Caco-2 (cell line): ENCODE results near the gene PSMC4. TPM values are rescaled to one million over a fixed set of nuclear protein-coding genes. Genes with fewer than 3 reads are reported as not detected.

ENCODE experiments used
- BruUV-seq: library from RNA; stranded (reverse); fragments of 400-500 nt; replicated peaks from 2 replicates; lab custom pipeline; 2021; lab: Mats Ljungman, UMichigan
- CTCF ChIA-PET: fragments of 300-600 bp; sonication (Branson Sonifier 250); formaldehyde crosslinking; loops from one replicate; lab custom pipeline; 2022; ENCODE audit warnings: antibody characterized with exemption; lab: Charles Lee
- POLR2A ChIA-PET: fragments of 300-600 bp; sonication (Branson Sonifier 250); formaldehyde crosslinking; loops from one replicate; lab custom pipeline; 2022; ENCODE audit warnings: antibody characterized with exemption; lab: Charles Lee
- DNase-seq, 2 experiments: peaks; one replicate each; pipeline versions ENCODE4 v3.0.0 to v3.0.0-alpha.2; 2020 to 2022
- H3K27me3 ChIP-seq: replicated peaks from 2 replicates; pipeline ENCODE4 v1.6.0; 2011; ENCODE audit warnings: low read length; ENCODE audit not compliant: control insufficient read depth, insufficient read depth
- H3K36me3 ChIP-seq: 2 replicates; pipeline ENCODE4 v1.5.1; 2011; ENCODE audit warnings: low read length; ENCODE audit not compliant: control insufficient read depth, insufficient read depth
- H3K4me1 ChIP-seq: fragments of 250-450 bp; sonication (Bioruptor Pico); 2 replicates; pipeline ENCODE4 v1.5.1; 2020; ENCODE audit warnings: mild to moderate bottlenecking
- H3K4me3 ChIP-seq: 2 replicates; pipeline ENCODE4 v1.5.1; 2011; ENCODE audit warnings: low read depth, mild to moderate bottlenecking, control low read depth, low read length
- H3K9me3 ChIP-seq: fragments of 250-450 bp; sonication (Bioruptor Pico); 2 replicates; pipeline ENCODE4 v1.5.1; 2020; ENCODE audit warnings: mild to moderate bottlenecking, moderate library complexity
- H3K27ac Mint-ChIP-seq: one replicate; pipeline ENCODE4 v1.8.0; 2022; ENCODE audit warnings: mixed read lengths; ENCODE audit not compliant: unreplicated experiment
- H3K27me3 Mint-ChIP-seq: one replicate; pipeline ENCODE4 v1.8.0; 2022; ENCODE audit warnings: mixed read lengths; ENCODE audit not compliant: insufficient read depth, unreplicated experiment
- H3K36me3 Mint-ChIP-seq: one replicate; pipeline ENCODE4 v1.8.0; 2022; ENCODE audit warnings: mild to moderate bottlenecking, mixed read lengths; ENCODE audit not compliant: insufficient read depth, unreplicated experiment
- H3K4me1 Mint-ChIP-seq: one replicate; pipeline ENCODE4 v1.8.0; 2022; ENCODE audit warnings: low read depth, mixed read lengths; ENCODE audit not compliant: unreplicated experiment
- H3K4me3 Mint-ChIP-seq: one replicate; pipeline ENCODE4 v1.8.0; 2022; ENCODE audit warnings: mild to moderate bottlenecking, moderate library complexity, mixed read lengths; ENCODE audit not compliant: unreplicated experiment
- H3K9me3 Mint-ChIP-seq: one replicate; pipeline ENCODE4 v1.8.0; 2022; ENCODE audit warnings: mixed read lengths; ENCODE audit not compliant: unreplicated experiment
- intact Hi-C: fragments of 100-400 bp; cut with micrococcal nuclease; formaldehyde crosslinking; loops from one replicate; pipeline ENCODE4 v1.10.0; 2022; ENCODE audit not compliant: unreplicated experiment
- total RNA-seq: library from RNA; stranded (reverse); gene quantifications from 2 replicates; pipeline ENCODE4 v1.2.3, GENCODE V29; 2022
- TF ChIP-seq, protein P1 (sequence below), 2 experiments: fragments of 200-600 bp in 1 of 2; IDR thresholded peaks; 1 replicate in 1 of 2; 2 replicates in 1 of 2; pipeline versions ENCODE4 v1.5.1 to v1.8.0; 2011 to 2022; ENCODE audit warnings: antibody characterized with exemption in 1 of 2, control low read depth in 1 of 2, inconsistent platforms in 1 of 2, low read depth in 1 of 2, low read length in 1 of 2, mild to moderate bottlenecking in 1 of 2, moderate library complexity in 1 of 2; ENCODE audit not compliant: insufficient read depth in 1 of 2, severe bottlenecking in 1 of 2, unreplicated experiment in 1 of 2

Gene PSMC4
- total RNA-seq, 1 experiment from 2014 or later, result 183 TPM

- peaks cover 7% of the 10 kb centered on the region for H3K36me3 ChIP-seq
- H3K9me3 Mint-ChIP-seq, result peaks cover 28% of the 10 kb centered on the region
- H3K27me3 ChIP-seq, result no peaks in the 10 kb centered on the region
- ChIA-PET POLR2A (no interaction called here), CTCF (no interaction called here)
- DNase-seq, result no peak
- TF ChIP-seq, protein P1, sequence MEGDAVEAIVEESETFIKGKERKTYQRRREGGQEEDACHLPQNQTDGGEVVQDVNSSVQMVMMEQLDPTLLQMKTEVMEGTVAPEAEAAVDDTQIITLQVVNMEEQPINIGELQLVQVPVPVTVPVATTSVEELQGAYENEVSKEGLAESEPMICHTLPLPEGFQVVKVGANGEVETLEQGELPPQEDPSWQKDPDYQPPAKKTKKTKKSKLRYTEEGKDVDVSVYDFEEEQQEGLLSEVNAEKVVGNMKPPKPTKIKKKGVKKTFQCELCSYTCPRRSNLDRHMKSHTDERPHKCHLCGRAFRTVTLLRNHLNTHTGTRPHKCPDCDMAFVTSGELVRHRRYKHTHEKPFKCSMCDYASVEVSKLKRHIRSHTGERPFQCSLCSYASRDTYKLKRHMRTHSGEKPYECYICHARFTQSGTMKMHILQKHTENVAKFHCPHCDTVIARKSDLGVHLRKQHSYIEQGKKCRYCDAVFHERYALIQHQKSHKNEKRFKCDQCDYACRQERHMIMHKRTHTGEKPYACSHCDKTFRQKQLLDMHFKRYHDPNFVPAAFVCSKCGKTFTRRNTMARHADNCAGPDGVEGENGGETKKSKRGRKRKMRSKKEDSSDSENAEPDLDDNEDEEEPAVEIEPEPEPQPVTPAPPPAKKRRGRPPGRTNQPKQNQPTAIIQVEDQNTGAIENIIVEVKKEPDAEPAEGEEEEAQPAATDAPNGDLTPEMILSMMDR (IDR thresholded peaks at IDR 0.05; ENCODE audit: insufficient read depth in 1 of 2, low read depth in 1 of 2, low read length in 1 of 2, severe bottlenecking in 1 of 2, unreplicated experiment in 1 of 2), result no peak
- H3K4me1 Mint-ChIP-seq, result no peaks in the 10 kb centered on the region
- no peak overlapping the region for H3K27ac Mint-ChIP-seq
- H3K4me3 Mint-ChIP-seq, result no peak overlapping the region
- no peaks in the 10 kb centered on the region for H3K4me1 ChIP-seq
- H3K27me3 Mint-ChIP-seq, result no peaks in the 10 kb centered on the region
- no TSS peak for BruUV-seq
- intact Hi-C loops, result no loop called here
- H3K36me3 Mint-ChIP-seq, result peaks cover 79% of the 10 kb centered on the region
- H3K4me3 ChIP-seq, result no peak overlapping the region
- H3K9me3 ChIP-seq, result peaks cover 28% of the 10 kb centered on the region
These were observed 11.9 kb downstream of the PSMC4 start for GRCh38 chr19:39982883-39983282.

DNA sequence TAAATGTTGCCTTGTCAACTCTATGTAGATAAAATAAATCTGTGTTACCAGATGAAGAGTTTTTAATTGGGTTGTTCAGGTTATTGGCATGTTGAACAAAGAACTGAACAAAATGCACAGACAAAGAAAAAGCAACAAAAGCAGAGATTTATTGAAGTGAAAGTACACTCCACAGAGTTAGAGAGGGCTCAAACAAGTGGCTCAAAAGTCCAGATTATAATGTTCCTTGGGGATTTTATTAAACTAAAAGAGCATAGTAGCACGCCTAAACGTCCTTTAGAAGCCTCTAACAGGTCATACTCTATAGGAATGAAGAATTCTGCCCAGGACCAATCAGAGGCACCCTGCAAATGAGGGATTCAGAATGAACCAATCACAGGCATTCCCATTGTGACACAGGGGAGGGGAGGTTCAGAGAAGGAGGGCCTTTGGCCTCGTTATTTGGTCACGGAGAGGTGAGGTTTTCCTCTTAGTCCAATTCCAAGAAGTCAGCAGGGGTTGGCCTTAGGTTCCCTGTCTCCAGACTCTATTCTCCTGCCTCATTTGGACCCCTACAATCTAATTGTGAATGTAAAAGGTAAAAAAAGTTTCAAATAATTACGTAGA is 12.8 kb downstream of the PSMC4 start:
- peaks cover 4% of the 10 kb centered on the region; the same call in 1 of the 2 replicates for H3K36me3 ChIP-seq
- intact Hi-C loops, result no loop called here
- H3K9me3 ChIP-seq, result peaks cover 28% of the 10 kb centered on the region
- H3K27me3 Mint-ChIP-seq, result no peaks in the 10 kb centered on the region
- TF ChIP-seq, protein P1 (IDR thresholded peaks at IDR 0.05; ENCODE audit: insufficient read depth in 1 of 2, low read depth in 1 of 2, low read length in 1 of 2, severe bottlenecking in 1 of 2, unreplicated experiment in 1 of 2), result no peak
- peaks cover 29% of the 10 kb centered on the region for H3K9me3 Mint-ChIP-seq
- CTCF ChIA-PET, result no interaction called here
- BruUV-seq, result no TSS peak
- no peak for DNase-seq
- H3K4me3 ChIP-seq, result no peak overlapping the region
- H3K4me1 ChIP-seq, result no peaks in the 10 kb centered on the region
- no peak overlapping the region for H3K27ac Mint-ChIP-seq
- H3K27me3 ChIP-seq, result no peaks in the 10 kb centered on the region
- POLR2A ChIA-PET, result no interaction called here
- H3K4me3 Mint-ChIP-seq, result no peak overlapping the region
- peaks cover 70% of the 10 kb centered on the region for H3K36me3 Mint-ChIP-seq
- no peaks in the 10 kb centered on the region for H3K4me1 Mint-ChIP-seq

- peaks cover 29% of the 10 kb centered on the region for H3K9me3 Mint-ChIP-seq
- H3K4me3 Mint-ChIP-seq, result no peak overlapping the region
- H3K36me3 Mint-ChIP-seq, result peaks cover 42% of the 10 kb centered on the region
- Histone ChIP-seq H3K4me3 (no peak overlapping the region), H3K9me3 (peaks cover 28% of the 10 kb centered on the region), H3K27me3 (no peaks in the 10 kb centered on the region), H3K36me3 (no peaks in the 10 kb centered on the region), H3K4me1 (no peaks in the 10 kb centered on the region)
- DNase-seq, result no peak
- no peak overlapping the region for H3K27ac Mint-ChIP-seq
- no peaks in the 10 kb centered on the region for H3K27me3 Mint-ChIP-seq
- H3K4me1 Mint-ChIP-seq, result no peaks in the 10 kb centered on the region
- ChIA-PET CTCF (no interaction called here), POLR2A (no interaction called here)
- BruUV-seq, result no TSS peak
- intact Hi-C loops, result no loop called here
- TF ChIP-seq, protein P1 (IDR thresholded peaks at IDR 0.05; ENCODE audit: insufficient read depth in 1 of 2, low read depth in 1 of 2, low read length in 1 of 2, severe bottlenecking in 1 of 2, unreplicated experiment in 1 of 2), result no peak
These were observed 15.7 kb downstream of the PSMC4 start for GRCh38 chr19:39986643-39987042.
